ENCODE data around the gene MAP2K7.
"Not testable (repeated sequence)": the region's sequence is repeated elsewhere in the genome, so short reads cannot be mapped to it uniquely, and the experiment has no call there.

Gene MAP2K7

DNA sequence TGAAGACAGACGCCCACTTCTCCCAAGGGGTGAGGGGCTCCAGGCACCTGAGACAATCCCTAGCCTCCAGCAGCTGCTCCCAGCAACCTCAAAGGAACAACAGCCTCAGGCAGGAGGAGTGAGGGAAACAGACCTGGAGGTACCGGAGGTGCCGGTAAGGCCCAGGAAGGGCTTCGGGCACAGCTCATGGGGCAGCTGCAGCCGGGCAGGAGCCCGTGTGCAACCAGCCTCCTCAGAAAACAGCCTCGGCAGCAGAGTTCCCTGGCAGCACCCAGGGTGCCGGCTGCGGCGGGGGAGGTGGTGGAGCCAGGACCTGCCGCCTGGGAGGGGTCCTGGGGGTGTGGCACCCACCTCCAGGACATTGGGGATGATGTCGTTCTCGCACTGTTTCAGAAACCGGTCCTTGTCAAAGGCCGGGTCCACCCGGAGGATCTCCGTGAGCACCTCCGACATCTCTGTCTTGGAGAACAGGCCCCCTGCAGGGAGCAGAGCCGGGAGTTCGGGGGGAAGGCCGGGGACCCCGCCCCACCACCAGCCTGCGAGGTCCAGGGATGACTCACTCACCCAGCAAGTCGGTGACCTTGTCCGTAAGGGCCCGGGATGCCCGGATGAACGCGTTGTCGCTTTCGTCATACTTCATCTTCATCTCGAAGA, 28.7 kb downstream of the MAP2K7 start:
- no peak for DNase-seq

DNA sequence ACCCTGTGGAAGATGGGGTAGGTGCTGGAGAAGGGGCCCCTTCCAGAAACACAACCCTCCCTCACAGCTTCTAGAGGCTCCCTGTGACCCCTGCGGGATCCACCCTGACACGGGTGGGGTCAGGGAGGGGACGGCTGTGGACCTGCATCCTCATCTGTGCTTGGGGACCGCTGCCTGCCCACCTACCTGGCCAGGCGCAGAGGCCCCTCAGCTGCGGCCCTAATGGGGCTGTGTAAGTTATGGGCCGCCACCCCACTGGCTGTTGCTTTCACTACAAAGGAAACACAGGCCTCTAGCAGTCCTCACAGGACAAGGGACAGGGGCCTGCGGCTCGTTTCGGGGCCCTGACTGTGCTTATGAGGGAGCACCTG, 29.2 kb downstream of the MAP2K7 start:
- DNase-seq = no peak

DNA sequence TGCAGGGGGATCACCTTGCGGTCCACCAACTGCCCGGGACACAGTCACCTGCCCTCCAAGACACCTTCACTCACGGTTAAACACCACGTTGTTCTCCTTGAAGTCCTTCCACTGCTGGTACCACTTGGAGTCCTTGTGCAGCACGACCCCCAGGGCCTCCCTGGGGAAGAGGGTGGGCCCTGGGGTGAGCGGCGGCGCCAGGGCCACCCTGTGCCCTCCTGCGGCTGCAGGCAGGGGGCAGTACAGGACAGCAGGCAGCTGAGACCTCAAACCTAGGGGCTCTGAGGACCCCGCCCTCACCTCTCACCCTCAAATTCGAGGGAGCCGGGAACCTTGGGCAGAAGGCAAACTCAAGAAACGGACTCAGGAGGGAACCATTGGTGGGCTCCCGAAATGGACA, 29.7 kb downstream of the MAP2K7 start:
- no peak for DNase-seq

DNA sequence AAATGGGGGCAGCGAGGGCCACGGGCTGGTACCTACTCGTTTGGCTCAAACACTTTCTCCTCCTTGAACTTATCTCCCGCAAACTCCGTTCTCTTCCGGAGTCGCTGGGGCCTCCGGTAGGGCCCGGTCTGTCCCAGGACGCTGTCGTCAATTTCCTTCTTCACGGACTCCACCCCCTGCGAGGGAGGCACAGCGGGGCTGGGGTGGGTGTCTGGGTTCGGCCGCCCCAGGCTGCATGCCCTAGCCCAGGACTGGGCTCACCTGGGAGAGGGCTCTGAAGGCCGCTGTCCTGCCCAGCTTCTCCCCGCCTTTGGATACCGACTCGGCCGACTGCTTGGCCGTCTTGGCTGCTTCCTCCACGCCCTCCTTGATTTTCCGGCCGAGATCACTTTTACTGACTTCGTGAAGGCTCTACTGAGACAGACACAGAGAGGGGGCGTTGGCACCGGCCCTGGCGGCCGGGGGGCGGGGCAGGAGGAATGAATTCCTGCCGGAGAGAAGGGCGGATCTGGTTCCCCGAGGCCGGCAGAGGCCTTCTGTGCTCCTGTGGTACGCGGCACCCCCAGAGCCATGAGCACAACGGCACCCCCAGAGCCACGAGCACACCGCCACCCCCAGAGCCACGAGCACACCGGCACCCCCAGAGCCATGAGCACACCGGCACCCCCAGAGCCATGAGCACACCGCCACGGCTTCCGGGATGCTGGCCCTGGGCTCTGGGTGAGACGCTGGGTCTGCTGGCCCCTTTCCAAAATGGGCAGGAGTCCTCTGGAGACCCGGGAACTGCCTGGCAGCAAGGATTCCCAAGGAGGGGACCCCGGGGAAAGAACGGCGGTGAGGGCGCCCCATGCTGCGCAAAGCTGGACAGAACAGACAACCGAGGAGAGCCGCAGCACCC, 30.4 kb downstream of the MAP2K7 start:
- no peak for DNase-seq

DNA sequence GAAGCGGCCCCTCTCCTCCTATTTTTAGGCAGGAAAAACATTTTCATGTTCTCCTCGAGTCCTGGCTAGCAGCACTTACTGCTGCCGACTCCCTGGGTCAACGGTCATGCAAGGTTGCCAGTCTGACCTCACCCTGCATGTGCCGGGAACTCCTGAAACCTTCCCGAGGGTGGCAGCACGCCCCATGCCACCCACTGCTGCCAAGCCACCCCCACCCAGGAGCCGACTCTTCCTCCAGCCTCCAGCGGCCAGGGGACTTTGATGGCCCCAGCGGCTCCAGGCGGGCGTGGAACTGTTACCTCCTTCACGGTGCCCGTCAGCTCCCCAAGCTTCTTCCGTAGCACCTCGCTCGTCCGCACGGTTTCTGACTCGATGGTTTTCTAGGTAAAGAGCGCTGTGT, 31.1 kb downstream of the MAP2K7 start:
- no peak for DNase-seq

DNA sequence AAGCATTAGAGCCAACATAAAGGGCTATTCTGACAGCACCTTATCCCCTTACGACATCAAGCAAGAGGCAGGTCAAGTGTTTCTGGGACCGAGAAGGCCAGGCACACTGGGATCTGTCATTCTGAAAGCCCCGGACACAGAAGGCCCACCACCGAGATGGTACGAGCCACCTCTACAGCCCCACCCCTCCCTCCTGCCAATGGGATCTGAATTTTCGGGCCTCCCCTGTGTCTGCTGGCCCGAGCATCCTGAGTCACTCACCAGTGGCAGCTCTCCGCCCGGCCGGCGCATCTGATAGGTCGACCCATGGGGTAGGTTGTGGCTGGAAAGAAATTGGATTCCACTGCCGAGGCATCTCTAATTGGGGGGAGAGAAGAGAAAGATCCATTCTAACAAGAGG, 37.2 kb downstream of the MAP2K7 start:
- DNase-seq = no peak

DNA sequence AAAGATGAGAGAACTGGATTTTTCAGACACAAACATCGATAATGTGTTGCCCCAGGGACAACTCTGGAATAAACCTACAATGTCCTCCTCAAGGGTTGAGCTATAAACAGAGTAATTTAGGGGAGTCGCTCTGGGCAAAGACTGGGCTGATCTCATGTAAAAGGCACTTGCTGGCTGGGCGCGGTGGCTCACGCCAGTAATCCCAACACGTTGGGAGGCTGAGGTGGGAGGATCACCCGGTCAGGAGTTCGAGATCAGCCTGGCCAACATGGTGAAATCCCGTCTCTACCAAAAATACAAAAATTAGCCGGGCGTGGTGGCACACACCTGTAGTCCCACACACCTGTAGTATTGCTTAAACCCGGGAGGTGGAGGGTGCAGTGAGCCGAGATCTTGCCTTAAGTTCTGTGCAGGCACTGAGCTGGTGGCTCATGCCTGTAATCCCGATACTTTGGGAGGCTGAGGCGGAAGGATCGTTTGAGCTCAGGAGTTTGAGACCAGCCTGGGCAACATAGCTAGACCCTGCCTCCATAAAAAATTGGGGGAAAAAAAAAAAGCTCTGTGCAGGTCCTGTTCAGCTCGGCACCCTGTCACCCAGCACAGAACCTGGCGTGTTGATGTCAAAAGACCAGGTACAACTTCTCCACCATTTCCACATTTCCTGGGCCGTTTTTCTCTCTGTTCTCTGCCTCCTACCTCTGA, 38.4 kb downstream of the MAP2K7 start:
- no peak for DNase-seq

DNA sequence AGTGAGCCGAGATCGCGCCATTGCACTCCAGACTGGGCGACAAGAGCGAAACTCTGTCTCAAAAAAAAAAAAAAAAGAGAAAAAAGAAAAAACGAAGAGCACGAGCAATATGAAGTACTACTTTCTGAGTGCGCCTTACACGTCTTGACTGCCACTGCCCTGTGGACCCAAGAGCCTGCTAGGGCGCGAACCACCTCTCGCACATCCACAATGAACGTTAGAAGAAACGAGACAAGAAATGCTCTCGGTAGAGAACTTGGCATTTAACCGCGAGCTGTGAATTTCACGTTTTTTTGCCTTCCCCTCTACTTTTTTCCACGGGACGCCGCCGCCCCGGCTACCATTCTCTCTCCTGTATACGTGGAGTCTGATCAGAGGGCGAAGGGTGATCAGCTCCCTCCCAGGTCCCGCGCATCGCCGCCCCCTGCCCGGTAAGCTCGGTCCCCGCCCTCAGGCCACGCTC, 39.3 kb downstream of the MAP2K7 start:
- no peak for DNase-seq

DNA sequence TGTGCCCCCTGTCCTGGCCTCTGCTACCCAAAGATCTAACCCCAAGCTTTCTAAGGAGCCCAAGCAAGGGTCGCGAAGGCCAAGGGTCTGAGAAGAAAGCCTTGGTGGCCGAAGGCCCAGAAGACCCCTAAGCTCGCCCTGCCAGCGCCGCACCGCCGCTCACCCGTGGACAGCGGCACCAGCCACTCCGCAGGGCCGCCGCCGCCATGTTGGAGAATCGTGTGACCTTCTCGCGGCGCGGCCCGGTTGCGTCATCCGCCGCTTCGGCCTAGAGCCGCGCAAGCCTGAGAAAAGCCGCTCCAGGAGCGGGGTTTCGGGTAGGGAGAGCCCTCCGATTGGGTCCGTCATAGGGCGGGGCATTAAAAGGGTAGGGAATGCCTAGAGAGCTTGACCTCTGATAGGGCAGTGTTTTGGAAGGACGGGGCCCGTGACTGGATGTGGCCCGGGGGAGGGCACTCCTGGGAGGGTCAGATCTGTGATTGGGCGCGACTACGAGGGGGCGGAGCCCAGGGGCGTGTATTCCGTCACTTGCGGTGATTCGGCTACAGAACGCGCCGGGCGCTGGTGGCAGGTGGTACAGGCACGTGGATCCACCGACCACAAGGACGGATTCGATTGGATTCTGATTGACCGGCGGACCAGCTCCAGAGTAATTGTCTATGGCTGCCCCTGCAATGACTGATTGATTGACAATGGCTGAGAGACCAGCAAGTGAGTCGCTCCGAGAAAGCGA, 39.9 kb downstream of the MAP2K7 start, which contains the start of gene TIMM44:
TIMM44 (minus strand) TSS at position 223 of the 733 bp plus-strand sequence; CDS start at position 208, 15 bp downstream.
- DNase-seq = peak; percentile 98 to 99

DNA sequence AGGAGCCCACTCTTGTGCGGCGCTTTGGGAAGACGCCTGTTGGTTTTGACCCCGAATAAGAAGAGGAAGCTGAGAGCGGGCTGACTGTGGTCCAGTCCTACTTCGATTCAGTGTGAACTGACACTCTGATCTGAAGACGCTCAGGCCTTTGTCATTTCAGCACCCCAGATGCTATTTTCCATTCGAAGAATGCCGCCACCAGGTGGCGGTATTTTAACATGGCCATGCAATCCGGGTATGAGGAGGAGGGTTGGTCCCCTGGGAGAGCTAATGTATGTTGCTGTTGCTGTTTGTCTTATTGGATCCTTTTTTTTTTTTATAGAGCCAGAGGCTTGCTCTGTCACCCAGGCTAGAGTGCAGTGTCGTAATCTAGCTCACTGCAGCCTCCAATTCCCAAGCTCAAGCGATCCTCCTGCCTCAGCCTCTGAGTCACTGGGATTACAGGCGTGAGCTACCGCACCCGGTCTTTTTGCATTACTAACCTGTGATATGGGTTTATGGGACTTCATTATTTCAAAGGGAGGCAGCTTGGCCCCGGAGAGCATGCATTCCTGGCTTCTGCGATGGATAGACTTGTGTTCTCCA, 40.6 kb downstream of the MAP2K7 start:
- peak; percentile 92 to 95 for DNase-seq

DNA sequence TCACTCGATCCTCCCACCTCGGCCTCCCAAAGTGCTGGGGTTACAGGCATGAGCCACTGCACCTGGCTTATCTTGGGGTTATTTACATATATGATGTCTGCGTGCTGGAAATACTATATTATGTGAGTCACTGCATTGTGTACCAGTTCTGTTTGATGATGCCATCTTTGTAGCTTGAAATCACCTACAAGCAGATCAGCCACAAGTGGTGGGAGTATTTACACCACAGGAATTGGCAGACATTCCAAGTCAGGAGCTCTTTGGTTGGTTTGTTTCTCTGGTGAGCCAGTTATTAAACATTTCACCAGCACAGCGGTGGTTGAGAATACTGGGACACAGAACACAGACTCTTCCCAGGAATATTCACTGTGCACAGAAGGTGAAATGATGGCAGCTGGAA, 44.3 kb downstream of the MAP2K7 start:
- no peak for DNase-seq

DNA sequence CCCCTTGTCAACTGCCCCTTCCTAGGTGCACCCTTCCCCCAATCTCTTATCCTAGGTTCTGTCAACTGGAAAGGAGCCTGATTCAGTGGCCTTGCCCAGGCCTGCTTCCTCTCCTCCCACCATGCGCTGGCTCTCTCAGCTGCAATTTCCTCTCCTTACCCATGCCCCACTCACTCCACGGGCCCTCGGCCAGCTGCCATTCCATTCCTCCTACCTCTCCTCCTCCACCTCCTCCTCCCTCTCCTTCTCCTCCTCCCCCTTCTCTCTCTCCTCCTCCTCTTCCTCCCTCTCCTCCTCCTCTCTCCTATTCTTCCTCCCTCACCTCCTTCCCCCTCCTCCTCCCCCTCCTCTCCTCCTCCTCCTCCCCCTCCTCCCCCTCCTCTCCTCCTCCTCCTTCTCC, 49.4 kb downstream of the MAP2K7 start:
- DNase-seq = no peak

DNA sequence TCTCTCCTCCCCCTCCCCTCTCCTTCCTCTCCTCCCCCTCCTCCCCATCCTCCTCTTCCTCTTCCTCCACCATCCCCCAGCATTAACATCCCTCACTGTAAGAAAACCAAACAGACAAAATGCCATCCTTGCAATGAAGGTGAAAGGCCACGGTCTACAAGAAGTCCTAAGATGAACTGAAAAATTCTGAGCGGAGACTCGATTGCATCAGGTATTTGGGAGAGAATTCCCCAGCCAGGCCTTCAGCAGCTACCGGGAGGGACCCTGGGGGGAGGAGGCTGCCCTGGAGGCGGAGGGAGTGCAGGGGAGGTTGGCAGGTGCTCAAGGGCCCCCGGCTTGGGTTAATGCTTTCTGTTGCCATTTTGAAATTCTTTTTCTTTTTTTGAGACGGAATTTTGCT, 49.9 kb downstream of the MAP2K7 start:
- no peak for DNase-seq

DNA sequence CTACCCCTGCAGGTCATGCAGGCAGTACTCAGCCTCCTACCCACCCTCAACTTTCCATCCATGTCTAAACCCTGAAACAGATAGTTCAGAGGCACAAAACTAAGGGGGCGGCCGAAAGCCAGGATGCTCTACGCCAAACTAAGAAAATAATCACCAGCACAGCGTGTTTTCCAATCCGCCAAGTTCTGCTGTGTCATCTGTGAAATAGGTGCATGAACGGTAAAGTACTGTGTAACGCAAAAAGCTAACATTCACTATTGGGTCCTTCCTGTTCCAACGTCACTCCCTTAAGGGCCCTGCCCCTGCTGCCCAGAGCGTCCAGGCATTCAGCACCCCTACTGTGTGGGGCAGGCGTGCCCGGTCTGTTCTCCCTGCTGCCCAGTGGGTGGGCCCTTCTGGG, 52.0 kb downstream of the MAP2K7 start:
- DNase-seq = no peak

DNA sequence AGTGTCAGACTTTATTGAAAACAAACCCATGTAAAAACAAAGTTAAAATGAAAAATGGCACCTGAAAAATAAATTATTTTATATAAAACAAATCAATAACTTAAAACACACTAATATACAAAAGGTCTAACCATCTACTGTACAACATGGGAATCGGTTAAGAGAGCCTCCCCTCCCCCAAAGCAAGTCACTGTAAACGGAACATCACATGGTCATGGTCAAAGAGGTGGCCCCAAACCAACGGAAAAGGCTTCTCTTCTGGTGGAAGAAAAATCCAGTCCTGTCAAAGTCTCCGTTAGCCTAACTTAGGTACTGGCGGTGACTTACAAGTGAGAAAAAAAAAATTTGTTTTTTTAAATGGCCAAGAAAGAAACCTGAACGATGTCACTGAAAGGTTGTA, 55.5 kb downstream of the MAP2K7 start:
- no peak for DNase-seq

DNA sequence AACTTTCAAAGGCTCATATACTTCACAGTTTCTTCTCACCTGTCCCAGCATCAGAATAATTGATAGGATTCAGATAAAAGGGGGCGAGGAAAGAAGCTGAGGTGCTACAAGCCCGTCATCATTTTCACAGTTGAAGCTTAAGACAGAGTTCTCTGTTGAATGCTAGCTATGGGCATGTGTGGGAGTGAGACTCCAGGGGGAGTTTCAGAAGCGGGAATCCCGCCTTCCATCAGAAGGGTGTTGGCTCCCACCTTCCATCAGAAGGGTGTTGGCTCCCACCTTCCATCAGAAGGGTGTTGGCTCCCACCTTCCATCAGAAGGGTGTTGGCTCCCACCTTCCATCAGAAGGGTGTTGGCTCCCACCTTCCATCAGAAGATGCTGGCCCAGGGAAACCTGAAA, 57.4 kb downstream of the MAP2K7 start:
- DNase-seq = not testable (repeated sequence)

DNA sequence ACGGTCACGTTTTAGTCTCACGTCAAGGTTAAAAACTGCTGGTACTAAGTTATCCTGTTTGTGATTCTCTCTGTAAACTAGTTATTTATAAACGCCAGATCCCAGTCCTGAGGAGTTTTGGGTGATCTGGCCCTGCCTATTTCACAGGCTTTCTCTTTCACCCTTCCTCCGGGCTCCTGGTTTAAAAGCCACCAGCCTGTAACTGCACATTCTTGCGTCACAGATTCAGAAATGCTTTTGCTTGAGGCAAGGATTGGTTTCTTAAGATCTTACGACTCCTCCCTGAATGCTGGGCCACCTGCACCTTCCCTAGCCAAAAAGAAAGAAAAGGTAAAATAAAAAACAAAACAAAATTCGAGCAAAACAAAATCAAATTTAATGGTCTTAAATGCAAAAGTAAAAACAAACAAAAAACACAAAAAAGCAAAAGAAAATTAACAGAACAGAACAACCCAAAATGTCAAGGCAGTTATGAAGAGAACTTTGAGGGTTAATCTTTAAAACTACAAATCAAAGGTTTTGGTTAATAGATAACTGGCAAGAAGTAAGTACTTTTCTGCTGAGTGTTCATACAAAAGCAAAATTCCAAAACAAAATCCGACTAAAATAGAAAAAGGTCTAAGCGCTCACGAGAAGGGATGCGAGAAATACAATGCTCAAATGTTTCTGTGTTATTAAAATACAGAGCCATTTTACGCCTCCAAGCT, 58.4 kb downstream of the MAP2K7 start:
- DNase-seq = no peak

DNA sequence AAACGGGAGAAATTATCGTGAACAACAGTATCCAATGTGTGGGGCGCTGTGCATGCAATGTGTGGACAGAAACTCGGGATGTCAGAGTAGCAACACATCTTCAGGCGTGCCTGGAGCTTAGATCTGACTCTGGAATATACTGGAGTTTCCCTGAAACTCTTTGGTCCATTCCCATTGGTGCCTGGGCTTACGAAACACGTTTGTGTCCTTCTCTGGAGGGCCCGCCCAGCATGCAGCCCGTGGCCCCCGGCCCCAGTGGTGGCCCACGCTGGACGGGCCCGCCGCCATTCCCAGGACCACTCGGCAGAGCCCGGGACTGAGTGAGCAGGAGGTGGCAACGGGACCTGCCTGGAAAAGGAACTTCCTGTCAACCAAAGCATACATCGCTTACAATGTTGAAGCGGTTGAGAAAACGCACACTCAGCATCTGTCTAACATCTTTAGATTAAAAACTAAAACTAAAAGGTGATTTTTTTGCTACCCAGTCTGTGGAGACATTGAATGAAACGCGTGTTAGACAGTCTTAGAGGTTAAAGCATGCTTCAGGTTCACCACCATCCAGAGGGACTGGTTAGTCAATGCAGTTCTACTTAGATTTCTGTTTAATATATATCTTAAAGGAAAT, 59.1 kb downstream of the MAP2K7 start:
- no peak for DNase-seq

DNA sequence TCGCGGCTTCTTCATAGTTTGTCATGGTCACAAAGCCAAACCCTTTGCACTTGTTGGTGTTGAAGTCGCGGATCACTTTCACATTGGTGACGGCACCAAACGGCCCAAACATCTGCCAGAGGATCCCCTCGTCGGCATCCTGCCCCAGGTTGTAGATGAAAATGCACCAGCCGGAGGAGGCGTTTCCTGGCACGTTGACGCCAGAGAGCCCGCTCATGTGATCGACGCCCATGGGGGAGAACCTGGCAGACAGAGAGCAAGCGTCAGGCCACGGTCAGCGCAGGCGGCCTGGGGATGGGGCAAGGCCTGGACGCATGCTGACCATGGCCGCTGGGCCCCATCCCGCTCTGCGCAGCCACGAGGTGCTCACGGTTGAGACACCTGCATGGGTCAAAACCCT, 59.9 kb downstream of the MAP2K7 start:
- no peak for DNase-seq
